A673 (cell line): Measurements from ENCODE around the gene VPS11.

ENCODE experiments used
- EZH2 ChIP-seq: fragments of 200-600 bp; sonication (generic); IDR thresholded peaks from 2 replicates; pipeline ENCODE4 v1.6.1; 2017; ENCODE audit warnings: borderline replicate concordance, low read depth, mild to moderate bottlenecking, mixed read lengths, antibody characterized with exemption, low read length; ENCODE audit not compliant: poor library complexity, severe bottlenecking
- TF ChIP-seq, protein P1 (sequence below): fragments of 300-800, 200-600 bp; sonication (generic); conservative IDR thresholded peaks from 2 replicates; pipeline ENCODE4 v1.5.1; 2017; ENCODE audit warnings: low read depth, mild to moderate bottlenecking, antibody characterized with exemption, low read length, moderate library complexity, mixed read lengths

- TF ChIP-seq, protein P1, sequence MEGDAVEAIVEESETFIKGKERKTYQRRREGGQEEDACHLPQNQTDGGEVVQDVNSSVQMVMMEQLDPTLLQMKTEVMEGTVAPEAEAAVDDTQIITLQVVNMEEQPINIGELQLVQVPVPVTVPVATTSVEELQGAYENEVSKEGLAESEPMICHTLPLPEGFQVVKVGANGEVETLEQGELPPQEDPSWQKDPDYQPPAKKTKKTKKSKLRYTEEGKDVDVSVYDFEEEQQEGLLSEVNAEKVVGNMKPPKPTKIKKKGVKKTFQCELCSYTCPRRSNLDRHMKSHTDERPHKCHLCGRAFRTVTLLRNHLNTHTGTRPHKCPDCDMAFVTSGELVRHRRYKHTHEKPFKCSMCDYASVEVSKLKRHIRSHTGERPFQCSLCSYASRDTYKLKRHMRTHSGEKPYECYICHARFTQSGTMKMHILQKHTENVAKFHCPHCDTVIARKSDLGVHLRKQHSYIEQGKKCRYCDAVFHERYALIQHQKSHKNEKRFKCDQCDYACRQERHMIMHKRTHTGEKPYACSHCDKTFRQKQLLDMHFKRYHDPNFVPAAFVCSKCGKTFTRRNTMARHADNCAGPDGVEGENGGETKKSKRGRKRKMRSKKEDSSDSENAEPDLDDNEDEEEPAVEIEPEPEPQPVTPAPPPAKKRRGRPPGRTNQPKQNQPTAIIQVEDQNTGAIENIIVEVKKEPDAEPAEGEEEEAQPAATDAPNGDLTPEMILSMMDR, result peak; percentile 69
- no peak for TF ChIP-seq EZH2
These were observed 2.2 kb upstream of the VPS11 start for GRCh38 chr11:119065369-119065768.
